ENCODE data around the gene STRIP2.

STRIP2 gene, protein sequence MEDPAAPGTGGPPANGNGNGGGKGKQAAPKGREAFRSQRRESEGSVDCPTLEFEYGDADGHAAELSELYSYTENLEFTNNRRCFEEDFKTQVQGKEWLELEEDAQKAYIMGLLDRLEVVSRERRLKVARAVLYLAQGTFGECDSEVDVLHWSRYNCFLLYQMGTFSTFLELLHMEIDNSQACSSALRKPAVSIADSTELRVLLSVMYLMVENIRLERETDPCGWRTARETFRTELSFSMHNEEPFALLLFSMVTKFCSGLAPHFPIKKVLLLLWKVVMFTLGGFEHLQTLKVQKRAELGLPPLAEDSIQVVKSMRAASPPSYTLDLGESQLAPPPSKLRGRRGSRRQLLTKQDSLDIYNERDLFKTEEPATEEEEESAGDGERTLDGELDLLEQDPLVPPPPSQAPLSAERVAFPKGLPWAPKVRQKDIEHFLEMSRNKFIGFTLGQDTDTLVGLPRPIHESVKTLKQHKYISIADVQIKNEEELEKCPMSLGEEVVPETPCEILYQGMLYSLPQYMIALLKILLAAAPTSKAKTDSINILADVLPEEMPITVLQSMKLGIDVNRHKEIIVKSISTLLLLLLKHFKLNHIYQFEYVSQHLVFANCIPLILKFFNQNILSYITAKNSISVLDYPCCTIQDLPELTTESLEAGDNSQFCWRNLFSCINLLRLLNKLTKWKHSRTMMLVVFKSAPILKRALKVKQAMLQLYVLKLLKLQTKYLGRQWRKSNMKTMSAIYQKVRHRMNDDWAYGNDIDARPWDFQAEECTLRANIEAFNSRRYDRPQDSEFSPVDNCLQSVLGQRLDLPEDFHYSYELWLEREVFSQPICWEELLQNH

DNA sequence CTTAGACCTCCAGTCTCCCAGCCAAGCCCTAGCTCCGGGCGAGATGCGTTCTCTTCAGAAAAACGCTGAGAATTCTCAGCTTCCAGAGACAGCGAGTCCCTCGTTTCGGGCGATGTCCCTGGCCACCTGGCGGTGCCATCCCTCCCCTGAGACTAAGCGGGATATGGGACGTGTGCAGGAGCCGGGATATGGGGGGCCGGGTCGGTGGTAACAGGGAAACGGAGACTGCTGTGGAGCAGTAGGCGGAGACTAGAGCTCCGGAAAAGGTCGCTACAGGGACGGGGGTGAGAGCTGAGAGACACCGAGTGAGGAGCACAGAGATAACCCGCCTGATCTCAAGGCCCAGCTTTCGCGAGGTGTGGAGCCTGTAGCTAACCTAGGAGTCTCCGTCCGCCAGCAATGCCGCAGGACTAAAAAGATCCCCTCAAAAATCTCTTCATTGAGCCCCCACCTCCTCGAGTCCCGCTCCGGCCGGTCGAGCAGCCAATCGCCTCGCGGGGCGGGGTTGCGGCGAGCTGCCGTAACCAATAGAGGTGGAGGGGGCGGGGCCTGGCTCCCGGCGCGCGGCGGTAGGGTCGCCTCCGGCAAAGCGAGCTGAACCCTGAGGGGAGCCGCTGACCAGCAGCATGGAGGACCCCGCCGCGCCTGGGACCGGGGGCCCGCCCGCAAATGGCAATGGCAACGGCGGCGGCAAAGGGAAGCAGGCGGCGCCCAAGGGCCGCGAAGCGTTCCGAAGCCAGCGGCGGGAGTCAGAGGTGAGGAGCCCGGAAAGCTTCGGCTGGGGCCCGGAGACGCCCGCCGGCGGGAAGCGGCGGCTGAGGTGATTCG is at the start of gene STRIP2:
TSS of gene STRIP2 (plus strand) at position 586 of the 828 bp plus-strand sequence. CDS start at position 627, 41 bp downstream.
- peak; percentile 95 for DNase-seq (ENCODE audit: low spot score)
- TF ChIP-seq, protein P1, sequence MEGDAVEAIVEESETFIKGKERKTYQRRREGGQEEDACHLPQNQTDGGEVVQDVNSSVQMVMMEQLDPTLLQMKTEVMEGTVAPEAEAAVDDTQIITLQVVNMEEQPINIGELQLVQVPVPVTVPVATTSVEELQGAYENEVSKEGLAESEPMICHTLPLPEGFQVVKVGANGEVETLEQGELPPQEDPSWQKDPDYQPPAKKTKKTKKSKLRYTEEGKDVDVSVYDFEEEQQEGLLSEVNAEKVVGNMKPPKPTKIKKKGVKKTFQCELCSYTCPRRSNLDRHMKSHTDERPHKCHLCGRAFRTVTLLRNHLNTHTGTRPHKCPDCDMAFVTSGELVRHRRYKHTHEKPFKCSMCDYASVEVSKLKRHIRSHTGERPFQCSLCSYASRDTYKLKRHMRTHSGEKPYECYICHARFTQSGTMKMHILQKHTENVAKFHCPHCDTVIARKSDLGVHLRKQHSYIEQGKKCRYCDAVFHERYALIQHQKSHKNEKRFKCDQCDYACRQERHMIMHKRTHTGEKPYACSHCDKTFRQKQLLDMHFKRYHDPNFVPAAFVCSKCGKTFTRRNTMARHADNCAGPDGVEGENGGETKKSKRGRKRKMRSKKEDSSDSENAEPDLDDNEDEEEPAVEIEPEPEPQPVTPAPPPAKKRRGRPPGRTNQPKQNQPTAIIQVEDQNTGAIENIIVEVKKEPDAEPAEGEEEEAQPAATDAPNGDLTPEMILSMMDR (IDR thresholded peaks at IDR 0.05; ENCODE audit: extremely low read depth, missing control alignments) = no peak

DNA sequence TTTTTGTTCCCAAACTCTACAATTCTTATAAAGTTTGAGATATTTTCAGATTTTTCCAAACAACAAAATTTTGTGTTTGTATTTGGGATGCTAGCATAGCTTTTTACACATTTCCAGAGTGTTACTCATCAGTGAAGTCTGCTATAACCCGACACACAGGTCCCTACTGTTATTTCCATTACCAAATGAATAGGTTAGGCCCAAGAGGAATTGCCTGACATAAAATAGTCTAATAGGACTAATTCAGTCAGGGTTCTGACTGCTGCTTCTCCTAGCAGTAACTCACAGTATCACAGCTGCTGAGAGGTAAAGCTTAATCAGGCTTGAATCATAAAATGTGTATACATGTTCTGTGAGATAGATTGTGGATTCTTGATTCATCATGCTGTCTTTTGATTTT is 49.1 kb upstream of the STRIP2 start:
- TF ChIP-seq, protein P1 (IDR thresholded peaks at IDR 0.05; ENCODE audit: extremely low read depth, missing control alignments) = no peak
- no peak for DNase-seq (ENCODE audit: low spot score)

DNA sequence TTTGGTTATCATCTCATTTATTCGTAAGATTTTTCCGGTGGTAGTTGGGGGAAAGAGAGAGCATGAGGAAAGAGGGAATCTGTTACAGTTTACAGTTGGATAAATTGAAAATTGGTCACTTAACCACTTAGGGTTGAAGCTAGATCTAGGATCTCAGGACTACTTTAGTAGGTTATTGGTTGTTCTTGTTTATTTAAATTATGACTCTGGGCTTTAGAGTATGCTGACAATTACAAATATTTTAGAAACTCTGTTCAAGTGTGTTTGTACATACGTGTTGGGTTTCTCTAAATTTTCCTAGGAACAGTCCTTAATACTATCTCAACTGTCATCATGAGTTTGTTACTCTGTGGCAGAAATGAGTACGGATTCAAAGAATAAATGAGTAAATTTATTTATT is 48.6 kb upstream of the STRIP2 start:
- no peak for DNase-seq (ENCODE audit: low spot score)

GRCh38 chr7:129386506-129386905 is 47.7 kb upstream of the STRIP2 start:
- DNase-seq (ENCODE audit: low spot score) = no peak
- TF ChIP-seq, protein P1 (IDR thresholded peaks at IDR 0.05; ENCODE audit: extremely low read depth, missing control alignments) = no peak

More for the DNA sequence above, 48.6 kb upstream of the STRIP2 start:
- TF ChIP-seq, protein P1 (IDR thresholded peaks at IDR 0.05; ENCODE audit: extremely low read depth, missing control alignments) = no peak

- no peak for DNase-seq (ENCODE audit: low spot score)
- TF ChIP-seq, protein P1 (IDR thresholded peaks at IDR 0.05; ENCODE audit: extremely low read depth, missing control alignments) = no peak
Observed at GRCh38 chr7:129387537-129387936, 46.7 kb upstream of the STRIP2 start.

GRCh38 chr7:129388333-129389098 is 45.7 kb upstream of the STRIP2 start:
- no peak for DNase-seq (ENCODE audit: low spot score)
- TF ChIP-seq, protein P1 (IDR thresholded peaks at IDR 0.05; ENCODE audit: extremely low read depth, missing control alignments) = no peak
